NCI-H510A treated with DMSO at 0.1 percent for 48 hours (cell line): ENCODE measurements around the gene RAB5A.
"Not testable (repeated sequence)": the region's sequence is repeated elsewhere in the genome, so short reads cannot be mapped to it uniquely, and the experiment has no call there.

ENCODE experiments used
- DNase-seq: peaks from one replicate; lab custom pipeline; 2025; lab: John Stamatoyannopoulos, UW

RAB5A gene

DNA sequence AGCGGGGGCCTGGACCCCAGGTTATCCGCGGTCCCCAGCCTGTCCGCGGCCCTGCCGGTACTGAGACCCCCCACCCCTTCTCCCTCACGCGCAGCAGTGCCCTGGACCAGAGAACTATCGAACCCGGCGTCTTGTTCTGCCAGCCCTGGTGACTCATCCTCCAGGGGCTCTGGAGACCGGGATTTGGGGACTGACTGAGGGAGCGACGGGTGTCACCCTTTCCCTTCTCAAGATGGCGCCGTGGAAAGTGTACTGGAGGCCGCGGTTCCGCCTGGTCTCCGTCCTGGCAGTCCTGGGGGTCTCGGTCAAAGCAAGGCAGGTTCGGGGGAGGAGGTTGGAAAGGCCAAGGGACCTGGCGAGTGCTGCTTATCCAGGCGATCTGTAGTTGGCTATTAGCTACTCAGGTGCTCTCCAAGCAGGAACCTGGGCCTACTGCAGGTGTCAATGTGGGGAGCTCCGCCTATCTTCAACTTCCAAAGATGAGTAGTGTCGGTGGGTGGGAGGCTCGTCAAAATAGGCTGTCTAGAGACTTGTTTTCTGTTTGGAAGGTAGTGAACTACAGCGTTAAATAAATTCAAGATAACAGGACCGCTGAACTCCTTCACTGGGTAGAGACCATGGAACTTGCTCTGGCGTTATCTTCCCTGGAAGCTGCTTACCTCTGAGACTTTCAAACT is 790 bp downstream of the RAB5A start:
- peak; percentile 33 for DNase-seq

DNA sequence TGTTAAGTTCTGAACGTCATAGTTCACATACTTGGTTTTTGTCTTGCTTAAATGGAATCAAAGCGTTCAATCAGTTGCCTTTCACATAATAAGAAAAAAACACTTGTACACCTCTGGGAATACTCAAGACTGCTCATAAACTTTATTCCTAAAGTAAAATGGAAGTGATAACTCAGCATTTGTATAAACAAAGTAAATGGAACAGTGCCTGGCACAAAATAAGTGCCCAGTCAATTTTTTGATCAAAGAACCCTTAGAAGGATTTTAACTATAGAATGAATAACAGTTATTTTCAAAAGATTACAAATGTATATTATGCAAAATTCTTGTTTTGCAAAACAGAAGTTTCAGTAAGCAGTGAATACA is 1.3 kb downstream of the RAB5A start:
- DNase-seq = no peak

DNA sequence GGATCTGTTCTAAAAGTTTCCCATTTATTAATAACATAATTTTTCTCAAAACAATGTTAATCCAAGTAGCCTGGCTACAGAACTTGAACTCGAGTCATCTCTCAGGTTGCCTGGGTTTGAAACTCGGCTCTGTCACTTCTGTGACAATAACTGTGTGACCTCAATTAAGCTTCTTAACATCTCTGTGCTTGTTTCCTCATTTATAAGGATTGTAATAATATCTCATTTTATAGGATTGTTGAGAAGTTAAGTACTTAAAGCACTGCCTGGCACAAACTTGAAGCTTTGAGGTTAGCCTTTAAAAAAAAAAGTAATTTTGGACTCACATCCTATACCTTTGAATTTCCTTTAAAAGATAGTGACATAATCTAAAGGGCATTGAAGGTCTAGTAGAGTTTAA is 3.4 kb downstream of the RAB5A start:
- no peak for DNase-seq

DNA sequence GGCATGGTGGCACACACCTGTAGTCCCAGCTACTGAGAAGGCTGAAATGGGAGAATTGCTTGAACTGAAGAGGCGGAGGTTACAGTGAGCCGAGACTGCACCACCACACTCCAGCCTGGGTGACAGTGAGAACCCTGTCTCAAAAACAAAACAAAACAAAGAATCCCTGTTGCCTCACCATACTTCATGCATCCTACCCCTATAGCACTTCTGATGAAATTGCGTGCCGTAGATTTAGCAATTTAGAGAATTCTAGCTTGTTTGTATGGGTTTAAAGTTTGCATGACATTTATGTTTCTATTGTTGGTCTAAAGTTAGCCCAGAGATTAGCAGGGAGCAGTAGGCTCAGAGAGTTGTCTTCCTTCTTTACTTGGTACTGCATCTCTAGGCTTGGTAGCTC is 7.8 kb downstream of the RAB5A start:
- DNase-seq = no peak

DNA sequence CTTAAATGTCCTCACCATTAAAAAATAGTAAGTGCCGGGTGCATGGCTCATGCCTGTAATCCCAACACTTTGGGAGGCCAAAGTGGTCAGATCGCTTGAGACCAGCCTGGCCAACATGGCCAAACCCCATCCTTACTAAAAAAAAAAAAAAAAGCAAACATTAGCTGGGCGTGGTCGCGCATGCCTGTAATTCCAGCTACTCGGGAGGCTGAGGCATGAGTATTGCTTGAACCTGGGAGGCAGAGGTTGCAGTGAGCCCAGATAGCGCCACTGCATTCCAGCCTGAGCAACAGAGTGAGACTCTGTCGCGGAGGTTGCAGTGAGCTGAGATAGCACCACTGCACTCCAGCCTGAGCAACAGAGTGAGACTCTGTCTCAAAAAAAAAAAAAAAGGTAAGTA is 10.5 kb downstream of the RAB5A start:
- DNase-seq = not testable (repeated sequence)

- no peak for DNase-seq
Observed at GRCh38 chr3:19959505-19959904, 12.6 kb downstream of the RAB5A start.

GRCh38 chr3:19960696-19961095 is 13.8 kb downstream of the RAB5A start:
- no peak for DNase-seq

DNA sequence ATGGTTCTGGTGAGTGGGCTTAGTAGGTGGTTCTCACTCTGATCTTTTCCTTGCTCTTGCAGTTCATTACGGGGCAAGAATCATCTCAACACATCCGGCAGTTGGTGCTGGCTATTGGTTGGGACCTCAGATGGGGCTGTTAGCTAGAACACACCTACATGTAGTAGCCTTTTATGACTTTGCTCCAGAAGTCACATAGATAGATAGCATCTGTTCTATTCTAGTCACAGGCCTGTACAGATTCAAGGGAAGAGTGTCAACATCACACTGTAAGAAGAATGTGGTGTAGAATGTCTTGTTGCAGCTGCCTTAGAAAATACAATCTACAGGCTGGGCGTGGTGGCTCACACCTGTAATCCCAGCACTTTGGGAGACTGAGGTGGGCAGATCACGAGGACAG is 15.1 kb downstream of the RAB5A start:
- DNase-seq = no peak

DNA sequence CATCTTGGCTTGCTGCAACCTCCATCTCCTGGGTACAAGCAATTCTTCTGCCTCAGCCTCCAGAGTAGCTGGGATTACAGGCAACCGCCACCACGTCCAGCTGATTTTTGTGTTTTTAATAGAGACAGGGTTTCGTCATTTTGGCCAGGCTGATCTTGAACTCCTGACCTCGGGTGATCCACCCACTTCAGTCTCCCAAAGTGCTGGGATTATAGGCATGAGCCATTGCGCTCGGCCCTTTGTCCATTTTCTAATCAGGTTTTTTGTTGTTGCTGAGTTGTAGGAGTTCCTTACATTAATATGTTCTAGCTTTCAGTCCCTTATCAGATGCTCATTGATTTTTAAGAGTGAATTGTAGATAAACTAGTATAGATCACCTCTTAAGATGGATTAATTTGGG is 20.3 kb downstream of the RAB5A start:
- no peak for DNase-seq

DNA sequence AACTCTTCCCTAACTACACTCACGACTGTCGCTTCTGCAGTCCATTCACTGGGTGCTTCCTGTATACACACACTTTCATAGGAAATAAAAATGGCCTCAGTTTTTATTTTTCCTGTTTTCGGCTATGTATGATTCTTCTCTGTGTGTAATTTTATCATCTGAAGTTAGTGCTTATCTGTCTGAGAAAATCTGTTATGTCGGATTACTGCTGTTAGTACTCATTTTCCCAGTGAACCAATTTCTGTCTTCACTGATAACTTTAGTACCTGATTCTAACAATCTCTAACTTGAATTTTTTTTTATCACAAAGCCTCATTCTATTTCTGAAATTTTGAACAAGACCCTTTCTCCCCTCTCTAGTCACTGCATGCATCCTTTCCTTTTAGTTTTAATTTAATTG is 20.9 kb downstream of the RAB5A start:
- DNase-seq = no peak

DNA sequence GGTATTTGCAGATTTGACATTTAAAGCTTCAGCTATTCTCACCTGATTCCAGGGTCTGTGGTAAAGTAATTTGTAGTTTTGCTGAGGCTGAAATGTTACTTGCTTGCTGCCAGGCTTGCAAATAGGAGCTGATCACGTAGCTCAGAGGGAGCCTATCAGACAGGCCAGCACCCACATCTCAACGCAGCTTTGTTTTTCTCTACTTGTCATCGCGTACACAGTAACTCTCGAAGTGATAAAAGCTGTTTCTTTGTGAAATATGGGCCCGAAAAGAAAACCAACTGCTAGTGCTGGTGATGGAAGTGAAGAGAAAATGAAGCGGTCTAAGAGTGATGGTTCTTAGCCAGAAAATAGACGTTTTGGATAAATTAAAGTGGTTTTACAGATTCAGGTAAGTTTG is 23.4 kb downstream of the RAB5A start:
- DNase-seq = no peak

DNA sequence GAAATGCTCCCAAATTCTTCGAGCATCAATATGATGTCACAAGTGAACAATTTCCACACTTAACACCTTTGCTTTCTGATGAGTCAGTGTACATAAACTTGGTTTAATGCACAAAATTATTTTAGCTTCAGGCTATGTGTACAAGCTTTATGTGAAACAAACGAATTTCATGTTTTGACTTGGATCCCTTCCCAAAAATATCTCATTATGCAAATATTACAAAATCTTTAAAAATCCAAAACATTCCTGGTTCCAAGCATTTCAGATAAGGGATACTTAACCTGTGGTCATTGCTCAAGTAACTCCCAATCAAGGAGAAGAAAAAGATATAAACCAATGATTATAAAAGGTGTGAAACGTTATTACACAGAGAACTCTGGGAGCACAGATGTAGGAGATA is 25.2 kb downstream of the RAB5A start:
- DNase-seq = no peak

GRCh38 chr3:19988904-19989303 is 42.0 kb downstream of the RAB5A start:
- not testable (repeated sequence) for DNase-seq

DNA sequence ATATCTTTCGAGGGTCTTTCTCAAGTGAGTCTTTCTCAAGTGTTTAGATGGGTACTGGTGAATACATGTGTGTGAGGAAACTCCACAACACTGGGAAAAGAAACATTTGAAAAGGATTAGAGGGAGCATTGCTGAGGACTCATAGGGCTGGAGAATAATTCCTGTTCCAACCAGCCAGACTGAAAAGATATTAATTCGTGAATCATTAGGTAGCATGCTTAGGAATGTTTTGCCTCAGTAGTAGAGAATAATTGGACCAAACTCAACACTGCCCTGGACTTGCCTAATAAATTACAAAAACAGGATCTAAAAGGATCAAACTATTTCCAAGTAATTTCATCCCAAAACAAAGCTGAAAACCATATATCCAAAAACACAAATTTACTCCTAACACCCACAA is 47.9 kb downstream of the RAB5A start:
- no peak for DNase-seq

DNA sequence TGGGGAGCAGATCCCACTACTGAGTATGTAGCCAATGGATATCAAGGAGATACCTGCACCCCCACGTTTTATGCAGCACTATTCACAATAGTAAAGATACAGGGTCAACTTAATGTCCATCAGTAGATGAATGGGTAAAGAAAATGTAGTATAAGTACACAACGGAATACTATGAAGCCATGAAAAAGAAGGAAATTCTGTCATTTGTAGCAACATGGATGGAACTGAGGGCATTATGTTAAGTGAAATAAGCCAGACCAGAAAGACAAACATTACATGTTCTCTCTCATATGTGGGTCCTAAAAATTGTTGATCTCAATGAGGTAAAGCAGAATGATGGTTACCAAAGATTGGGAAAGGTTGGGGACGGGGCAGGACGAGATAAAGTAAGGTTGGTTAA is 50.6 kb downstream of the RAB5A start:
- no peak for DNase-seq

DNA sequence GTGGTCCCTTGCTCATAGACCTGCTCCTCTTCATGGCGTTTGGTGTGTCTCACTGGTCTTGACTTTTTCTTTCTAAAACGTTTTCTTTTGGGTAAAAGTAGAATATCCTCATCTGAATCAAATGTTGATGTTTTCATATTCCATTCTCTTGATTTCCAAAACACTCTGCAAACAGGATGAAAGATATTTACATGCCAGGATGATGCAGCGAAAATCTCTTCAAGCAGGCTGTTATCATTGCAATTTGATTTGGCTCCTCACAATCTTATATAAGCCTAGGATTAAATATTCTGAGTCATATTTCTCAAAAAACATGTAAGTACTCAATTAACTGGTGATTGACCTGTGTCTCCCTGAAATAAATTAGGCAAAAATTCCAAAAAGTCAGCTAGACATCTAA is 55.0 kb downstream of the RAB5A start:
- no peak for DNase-seq

DNA sequence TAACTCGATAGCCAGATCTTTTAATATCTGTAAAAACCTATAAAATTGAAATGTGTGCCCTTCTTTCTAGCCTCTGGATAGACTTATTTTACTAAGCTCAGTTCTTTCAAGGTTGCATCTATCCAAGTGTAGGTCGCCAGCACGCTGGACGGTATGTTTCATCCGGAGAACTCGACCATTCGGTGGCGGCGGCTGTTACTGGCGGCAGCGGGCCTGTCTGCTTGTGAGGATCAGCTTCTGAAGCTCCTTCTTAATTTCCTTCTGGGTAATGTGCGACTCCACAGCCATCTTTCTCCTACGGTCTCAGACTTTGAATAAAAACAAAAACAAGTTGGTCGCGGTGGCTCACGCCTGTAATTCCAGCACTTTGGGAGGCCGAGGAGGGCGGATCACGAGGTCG is 61.1 kb downstream of the RAB5A start:
- no peak for DNase-seq

- no peak for DNase-seq
Observed at GRCh38 chr3:20008646-20009045, 61.7 kb downstream of the RAB5A start.

DNA sequence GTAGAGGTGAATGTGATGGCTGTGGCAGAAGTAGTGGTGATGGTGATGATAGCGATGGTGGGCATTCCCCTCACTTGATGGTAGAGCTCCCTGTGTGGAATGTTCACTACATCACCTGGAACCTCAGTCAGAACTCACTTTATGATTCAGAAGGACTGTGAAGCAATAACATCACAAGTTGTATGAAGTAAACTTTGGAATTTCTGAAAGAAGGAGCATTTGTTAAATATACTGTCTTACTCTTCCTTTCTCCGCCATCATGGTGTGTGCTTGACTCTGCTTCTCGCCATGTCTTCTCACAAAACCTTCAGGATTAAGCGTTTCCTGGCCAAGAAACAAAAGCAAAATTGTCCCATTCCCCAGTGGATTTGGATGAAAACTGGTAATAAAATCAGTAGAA is 65.3 kb downstream of the RAB5A start, which contains the start of gene PP2D1:
TSS of gene PP2D1 (minus strand) at position 101 of the 400 bp plus-strand sequence. CDS start 192 bp downstream, outside the sequence.
- no peak for DNase-seq

DNA sequence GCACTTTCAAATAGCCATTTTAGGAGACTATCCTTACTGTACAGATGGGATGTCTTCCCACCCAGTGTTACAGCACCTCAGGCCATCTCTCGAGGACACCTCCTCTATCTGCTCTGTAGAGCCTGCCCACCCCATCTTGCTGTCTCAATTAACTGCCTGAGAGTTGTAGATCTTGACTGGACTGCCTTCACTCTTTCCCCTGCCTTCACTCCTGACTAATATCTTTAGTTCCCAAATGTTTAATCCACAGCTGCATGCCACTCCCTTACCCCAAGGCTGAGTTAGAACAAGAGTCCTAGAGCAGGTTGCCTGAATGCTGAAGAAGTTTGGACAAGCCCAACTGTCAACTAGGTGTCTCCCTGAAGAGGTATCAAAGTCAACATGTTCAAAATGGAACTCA is 66.5 kb downstream of the RAB5A start:
- no peak for DNase-seq

GRCh38 chr3:20015525-20015924 is 68.6 kb downstream of the RAB5A start:
- no peak for DNase-seq

DNA sequence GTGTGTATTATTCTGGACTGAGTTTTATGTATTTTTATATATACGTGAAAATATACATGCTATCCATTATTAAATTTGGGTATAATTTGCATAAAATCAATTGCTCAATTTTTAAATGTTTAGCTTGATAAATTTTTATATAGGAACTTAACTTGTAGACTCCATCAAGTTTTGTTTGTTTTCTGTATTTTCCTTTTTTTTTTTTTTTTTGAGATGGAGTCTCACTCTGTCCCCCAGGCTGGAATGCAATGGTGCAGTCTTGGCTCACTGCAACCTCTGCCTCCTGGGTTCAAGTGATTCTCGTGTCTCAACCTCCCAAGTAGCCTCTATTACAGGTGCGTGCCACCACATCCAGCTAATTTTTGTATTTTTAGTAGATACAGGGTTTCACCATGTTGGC is 69.2 kb downstream of the RAB5A start:
- not testable (repeated sequence) for DNase-seq

GRCh38 chr3:20022954-20023622 is 76.2 kb downstream of the RAB5A start:
- DNase-seq = no peak
